T-cell (primary cell): ENCODE data around the gene PSIP1. TPM values are rescaled to one million over a fixed set of nuclear protein-coding genes. Genes with fewer than 3 reads are reported as not detected.
"Not testable (repeated sequence)": the region's sequence is repeated elsewhere in the genome, so short reads cannot be mapped to it uniquely, and the experiment has no call there.

Experiments
- ATAC-seq, 4 experiments: fragments of 200-7000 bp in 3 of 4; fragments of 150-1000 bp in 1 of 4; cut with Tn5 transposase; replicated peaks in 1 of 4; 1 replicate in 3 of 4; 2 replicates in 1 of 4; pipeline ENCODE4 v1.10.0; 2021; ENCODE audit warnings: moderate library complexity in 3 of 4, mild to moderate bottlenecking in 2 of 4, moderate number of reproducible peaks in 1 of 4
- CTCF ChIA-PET, 2 donors: fragments of 300-600 bp; sonication (Branson Sonifier 250); formaldehyde crosslinking; loops; one replicate each; lab custom pipeline; 2022; ENCODE audit warnings: antibody characterized with exemption in 2 of 2; lab: Charles Lee
- POLR2A ChIA-PET, 2 donors: fragments of 300-600 bp; sonication (Branson Sonifier 250); formaldehyde crosslinking; loops; one replicate each; lab custom pipeline; 2022; ENCODE audit warnings: antibody characterized with exemption in 2 of 2; lab: Charles Lee
- DNase-seq, 35 experiments: peaks; one replicate each; pipeline versions ENCODE4 v3.0.0 to v3.0.0-alpha.2; 2013 to 2023
- H3K27ac ChIP-seq: one replicate; pipeline ENCODE4 v1.5.1; 2013; ENCODE audit warnings: low read length
- H3K27me3 ChIP-seq, 2 experiments: replicated peaks in 1 of 2; 1 replicate in 1 of 2; 2 replicates in 1 of 2; pipeline versions ENCODE4 v1.6.1 to v1.7.0; 2013; ENCODE audit warnings: low read length in 1 of 2, mixed read lengths in 1 of 2; ENCODE audit not compliant: control insufficient read depth in 2 of 2, insufficient read depth in 2 of 2; ENCODE audit errors: extremely low read depth in 1 of 2
- H3K36me3 ChIP-seq, 2 donors: 1 replicate in 1 of 2; 2 replicates in 1 of 2; pipeline versions ENCODE4 v1.6.1 to v1.7.0; 2013; ENCODE audit warnings: low read length in 1 of 2; ENCODE audit not compliant: control insufficient read depth in 2 of 2, insufficient read depth in 1 of 2; ENCODE audit errors: extremely low read depth in 1 of 2
- H3K4me1 ChIP-seq, 2 experiments: 1 replicate in 1 of 2; 2 replicates in 1 of 2; pipeline versions ENCODE4 v1.6.1 to v1.7.0; 2013; ENCODE audit warnings: low read length in 2 of 2, mixed read lengths in 1 of 2; ENCODE audit not compliant: insufficient read depth in 2 of 2, control insufficient read depth in 1 of 2; ENCODE audit errors: extremely low read depth in 1 of 2
- H3K4me3 ChIP-seq, 2 donors: 1 replicate in 1 of 2; 2 replicates in 1 of 2; pipeline versions ENCODE4 v1.5.1 to v1.7.0; 2013; ENCODE audit warnings: mild to moderate bottlenecking in 2 of 2, low read length in 1 of 2, moderate library complexity in 1 of 2; ENCODE audit not compliant: control insufficient read depth in 1 of 2; ENCODE audit errors: extremely low read depth in 1 of 2
- H3K9me3 ChIP-seq: 2 replicates; pipeline ENCODE4 v1.7.0; 2013
- H3K27ac Mint-ChIP-seq, 2 donors: one replicate each; pipeline ENCODE4 v1.8.0; 2020 to 2021; ENCODE audit warnings: mild to moderate bottlenecking in 2 of 2, mixed read lengths in 2 of 2
- H3K27me3 Mint-ChIP-seq, 2 donors: one replicate each; pipeline ENCODE4 v1.8.0; 2021 to 2022; ENCODE audit warnings: mixed read lengths in 2 of 2
- H3K36me3 Mint-ChIP-seq: one replicate; pipeline ENCODE4 v1.8.0; 2021; ENCODE audit warnings: mixed read lengths
- H3K4me1 Mint-ChIP-seq, 3 donors: one replicate each; pipeline ENCODE4 v1.8.0; 2020 to 2022; ENCODE audit warnings: mixed read lengths in 3 of 3, mild to moderate bottlenecking in 1 of 3
- H3K4me3 Mint-ChIP-seq, 3 donors: one replicate each; pipeline ENCODE4 v1.8.0; 2020 to 2022; ENCODE audit warnings: mild to moderate bottlenecking in 3 of 3, mixed read lengths in 3 of 3, moderate library complexity in 3 of 3
- H3K9me3 Mint-ChIP-seq, 3 donors: one replicate each; pipeline ENCODE4 v1.8.0; 2020 to 2022; ENCODE audit warnings: mixed read lengths in 3 of 3
- WGBS: methylation state at CpG from one replicate; pipeline ENCODE4 v1.1.5; 2013; ENCODE audit warnings: missing lambda C conversion rate; ENCODE audit not compliant: insufficient coverage; 5-methylcytosine and 5-hydroxymethylcytosine counted together
- total RNA-seq, 35 experiments: library from RNA in 6 of 35; stranded (reverse) in 6 of 35; fragments of 120-200 nt in 1 of 35; gene quantifications; one replicate each; pipeline versions ENCODE4 v1.2.1 to v1.2.4 and lab custom pipeline; 2013 to 2026

The PSIP1 gene
- total RNA-seq, 5 donors from 2014 or later (not counting 1 experiment from before 2014, with no cell fraction given): 125 to 140 (median 132) TPM

DNA sequence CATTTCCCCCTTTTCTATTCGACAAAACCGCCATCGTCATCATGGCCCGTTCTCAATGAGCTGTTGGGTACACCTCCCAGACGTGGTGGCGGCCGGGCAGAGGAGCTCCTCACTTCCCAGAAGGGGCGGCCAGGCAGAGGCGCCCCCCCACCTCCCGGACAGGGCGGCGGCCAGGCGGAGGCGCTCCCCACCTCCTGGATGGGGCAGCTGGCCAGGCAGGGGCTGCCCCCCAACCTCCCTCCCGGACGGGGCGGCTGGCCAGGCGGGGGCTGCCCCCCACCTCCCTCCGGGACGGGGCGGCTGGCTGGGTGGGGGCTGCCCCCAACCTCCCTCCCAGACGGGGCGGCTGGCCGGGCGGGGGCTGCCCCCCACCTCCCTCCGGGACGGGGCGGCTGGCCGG, 68.9 kb downstream of the PSIP1 start:
- 100% methylated on average over 3 of the region's 29 CpGs for WGBS
- Mint-ChIP-seq H3K36me3 (peaks cover 70% of the 10 kb centered on the region), H3K4me1 (peaks cover 18 to 25% (median 23%) of the 10 kb centered on the region in 3 donors)
- H3K9me3 ChIP-seq, H3K27ac Mint-ChIP-seq, ATAC-seq, H3K9me3 Mint-ChIP-seq, H3K4me3 ChIP-seq, H3K27ac ChIP-seq, H3K4me3 Mint-ChIP-seq, DNase-seq, H3K27me3 ChIP-seq, CTCF ChIA-PET, POLR2A ChIA-PET, H3K4me1 ChIP-seq, H3K27me3 Mint-ChIP-seq: not testable (repeated sequence)
- peaks cover 13 to 43% of the 10 kb centered on the region in 2 donors for H3K36me3 ChIP-seq

DNA sequence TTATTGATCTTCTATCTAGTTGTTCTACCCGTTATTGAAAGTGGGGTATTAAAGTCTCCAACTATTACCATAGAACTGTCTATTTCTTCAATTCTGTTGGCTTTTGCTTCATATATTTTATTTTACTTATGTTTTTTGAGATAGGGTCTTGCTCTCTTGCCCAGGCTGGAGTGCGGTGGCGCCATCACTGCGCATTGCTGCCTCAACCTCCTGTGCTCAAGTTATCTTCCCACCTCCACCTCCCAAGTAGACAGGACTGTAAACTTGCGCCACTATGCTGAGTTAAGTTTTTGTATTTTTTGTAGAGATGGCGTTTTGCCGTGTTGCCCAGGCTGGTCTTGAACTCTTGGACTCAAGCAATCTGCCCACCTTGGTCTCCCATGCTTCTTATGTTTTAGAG, 71.9 kb downstream of the PSIP1 start:
- WGBS: no CpG with 5 or more reads among the region's 7 CpGs
- Histone ChIP-seq H3K27me3 (no peaks in the 10 kb centered on the region), H3K4me3 (no peak overlapping the region), H3K36me3 (peaks cover 3 to 28% of the 10 kb centered on the region in 2 donors), H3K27ac (no peak overlapping the region), H3K4me1 (no peaks in the 10 kb centered on the region), H3K9me3 (no peaks in the 10 kb centered on the region)
- Mint-ChIP-seq H3K36me3 (peaks cover 67% of the 10 kb centered on the region), H3K27me3 (no peaks in the 10 kb centered on the region), H3K27ac (no peak overlapping the region), H3K9me3 (no peaks in the 10 kb centered on the region), H3K4me3 (no peak overlapping the region), H3K4me1 (peaks cover 23 to 32% (median 30%) of the 10 kb centered on the region in 3 donors)
- ATAC-seq (no peak), DNase-seq (no peak)
- POLR2A ChIA-PET: no interaction called here
- CTCF ChIA-PET: no interaction called here

DNA sequence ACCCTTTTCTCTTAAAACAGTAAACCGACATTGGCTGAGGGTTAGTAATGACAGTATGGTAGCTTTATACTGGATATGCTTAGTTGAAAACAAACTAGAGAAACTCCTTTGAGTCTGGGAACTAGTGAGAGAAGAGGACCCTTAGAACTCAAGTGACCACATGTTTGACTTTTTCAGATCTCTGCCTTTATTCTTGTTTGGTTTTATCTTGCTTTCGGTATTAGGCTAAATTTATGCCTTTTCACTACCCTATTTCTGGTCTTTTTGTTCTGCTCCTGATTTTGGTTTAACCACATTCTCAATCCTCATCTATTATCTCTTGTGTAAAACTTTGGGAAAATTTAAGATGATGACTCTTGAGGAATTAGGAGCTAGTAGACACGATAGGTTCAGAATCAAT, 77.1 kb downstream of the PSIP1 start:
- Histone ChIP-seq H3K27ac (no peak overlapping the region), H3K36me3 (peaks cover 7 to 26% of the 10 kb centered on the region in 2 donors)
- no peak overlapping the region for H3K27ac Mint-ChIP-seq

DNA sequence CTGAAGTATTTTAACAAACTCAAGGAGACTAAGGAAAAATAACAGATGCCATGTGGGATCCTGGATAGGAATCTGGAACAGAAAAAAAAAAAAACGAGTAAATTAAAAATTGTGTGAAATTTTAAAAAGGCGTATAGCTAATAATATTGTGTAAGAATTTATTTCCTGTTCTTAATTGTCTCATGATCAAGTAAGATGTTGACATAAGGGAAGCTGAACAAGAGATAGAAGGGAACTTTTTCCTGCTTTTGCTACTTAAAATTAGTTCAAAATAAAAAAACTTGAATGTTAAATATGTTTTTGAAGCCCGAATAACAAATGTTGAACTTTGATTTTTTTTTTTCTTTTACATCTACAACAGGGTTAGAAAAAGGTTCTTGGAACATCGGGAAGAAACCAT, 77.6 kb downstream of the PSIP1 start:
- no peak for ATAC-seq
- no peak overlapping the region for H3K4me3 Mint-ChIP-seq
- no peaks in the 10 kb centered on the region for H3K4me1 ChIP-seq
- H3K27me3 ChIP-seq: no peaks in the 10 kb centered on the region
- H3K27ac ChIP-seq: no peak overlapping the region
- ChIA-PET CTCF (interaction anchor here in 1 of 2 donors (0.7 to 0.8 kb wide), 2 partner anchors 27 to 66 kb away, joined by 3 read pairs; no protein-coding TSS in a partner anchor), POLR2A (interaction anchor here (0.7 to 1.0 kb wide), 2 partner anchors 9 to 79 kb away, joined by 3 read pairs; no protein-coding TSS in a partner anchor)
- H3K4me3 ChIP-seq: no peak overlapping the region
- peaks cover 55 to 66% (median 63%) of the 10 kb centered on the region in 3 donors for H3K4me1 Mint-ChIP-seq
- no peak for DNase-seq
- H3K9me3 ChIP-seq: no peaks in the 10 kb centered on the region
- WGBS: no CpG with 5 or more reads among the region's 4 CpGs
- no peaks in the 10 kb centered on the region for H3K9me3 Mint-ChIP-seq
- no peaks in the 10 kb centered on the region for H3K27me3 Mint-ChIP-seq
- H3K36me3 Mint-ChIP-seq: peaks cover 59% of the 10 kb centered on the region
- H3K36me3 ChIP-seq: peaks cover 7 to 26% of the 10 kb centered on the region in 2 donors
- no peak overlapping the region for H3K27ac Mint-ChIP-seq

More for the DNA sequence above, 77.1 kb downstream of the PSIP1 start:
- Histone ChIP-seq H3K9me3 (no peaks in the 10 kb centered on the region), H3K4me3 (no peak overlapping the region), H3K27me3 (no peaks in the 10 kb centered on the region), H3K4me1 (no peaks in the 10 kb centered on the region)
- no peaks in the 10 kb centered on the region for H3K27me3 Mint-ChIP-seq
- ChIA-PET POLR2A (interaction anchor here in 1 of 2 donors (0.7 kb wide), 2 partner anchors 78 to 172 kb away, joined by 3 read pairs; no protein-coding TSS in a partner anchor), CTCF (interaction anchor here in 1 of 2 donors (0.7 kb wide), 1 partner anchor 65 kb away, joined by 3 read pairs; no protein-coding TSS in a partner anchor)
- DNase-seq (no peak), ATAC-seq (no peak)
- H3K4me1 Mint-ChIP-seq: peaks cover 55 to 66% (median 65%) of the 10 kb centered on the region in 3 donors
- H3K4me3 Mint-ChIP-seq: no peak overlapping the region
- no peaks in the 10 kb centered on the region for H3K9me3 Mint-ChIP-seq
- no CpG with 5 or more reads among the region's 3 CpGs for WGBS
- H3K36me3 Mint-ChIP-seq: peaks cover 61% of the 10 kb centered on the region

DNA sequence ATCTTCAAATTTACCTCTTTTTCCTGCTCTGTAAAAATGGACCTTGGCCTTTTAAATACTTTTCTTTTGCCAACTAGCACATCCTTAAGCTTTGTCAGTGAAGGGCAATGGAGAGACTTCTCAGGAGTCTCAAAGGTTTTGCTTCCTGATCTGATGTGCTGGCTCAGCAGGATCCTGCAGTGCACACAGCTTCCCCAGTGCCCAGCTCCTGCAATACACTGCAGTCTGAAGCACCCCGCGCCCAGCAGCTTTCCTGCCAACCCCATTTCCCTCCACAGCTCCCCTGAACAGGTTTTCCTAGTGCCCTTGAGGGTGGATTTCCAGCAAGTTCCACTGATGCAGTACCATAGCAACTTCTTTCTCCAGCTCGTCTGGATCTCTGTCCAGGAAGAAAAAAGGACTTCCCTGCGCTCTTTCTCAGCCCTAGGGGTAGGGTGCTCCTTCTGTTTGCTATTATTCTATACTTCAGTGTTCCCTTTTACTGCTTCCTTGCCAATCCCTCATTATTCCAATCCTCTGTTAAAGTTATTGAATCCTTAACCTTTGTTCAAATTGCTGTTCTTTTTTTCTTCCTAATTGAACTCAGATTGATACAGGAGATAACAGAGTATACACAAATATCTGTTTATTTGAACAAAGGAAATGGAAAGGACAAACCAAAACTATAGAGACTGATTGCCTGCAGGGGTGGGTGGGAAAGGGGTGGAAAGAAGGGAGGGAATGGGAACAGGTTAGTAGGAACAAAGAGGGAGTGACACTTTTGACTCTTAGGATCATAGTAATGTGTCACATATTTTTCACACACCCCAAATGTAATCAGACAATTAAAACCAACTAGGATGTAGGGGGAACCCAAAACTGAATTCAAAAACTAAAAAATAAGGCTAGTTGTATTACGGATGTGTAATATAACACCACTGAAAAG, 79.6 kb downstream of the PSIP1 start:
- Mint-ChIP-seq H3K27me3 (no peaks in the 10 kb centered on the region), H3K4me1 (peaks cover 53 to 64% (median 57%) of the 10 kb centered on the region in 3 donors), H3K9me3 (no peaks in the 10 kb centered on the region), H3K27ac (peak overlapping the region; percentile 44 to 77), H3K4me3 (no peak overlapping the region), H3K36me3 (peaks cover 46% of the 10 kb centered on the region)
- Histone ChIP-seq H3K36me3 (peaks cover 4 to 31% of the 10 kb centered on the region in 2 donors), H3K27ac (no peak overlapping the region), H3K4me1 (peaks cover 0 to 7% of the 10 kb centered on the region in 2 experiments), H3K4me3 (no peak overlapping the region), H3K9me3 (no peaks in the 10 kb centered on the region), H3K27me3 (no peaks in the 10 kb centered on the region)
- POLR2A ChIA-PET: no interaction called here
- 75% methylated on average over 2 of the region's 5 CpGs for WGBS
- DNase-seq (no peak), ATAC-seq (no peak)
- CTCF ChIA-PET: interaction anchor here in 1 of 2 donors (0.6 kb wide), 1 partner anchor 73 kb away, joined by 3 read pairs; no protein-coding TSS in a partner anchor

DNA sequence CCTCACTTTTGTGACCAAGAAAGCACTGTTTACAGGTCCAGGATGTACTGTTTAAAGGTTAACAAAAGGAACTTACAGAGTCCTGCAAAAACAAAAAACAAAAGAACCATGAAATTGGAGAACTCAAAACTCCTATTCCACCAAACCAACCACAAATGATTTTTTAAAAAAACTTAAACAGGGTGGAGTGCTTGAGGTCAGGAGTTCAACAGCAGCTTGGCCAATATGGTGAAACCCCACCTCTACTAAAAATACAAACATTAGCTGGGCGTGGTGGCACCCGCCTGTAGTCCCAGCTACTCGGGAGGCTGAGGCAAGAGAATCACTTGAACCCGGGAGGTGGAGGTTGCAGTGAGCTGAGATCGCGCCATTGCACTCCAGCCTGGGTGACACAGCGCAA, 83.1 kb downstream of the PSIP1 start:
- not testable (repeated sequence) for H3K4me3 Mint-ChIP-seq

More for the DNA sequence above, 83.1 kb downstream of the PSIP1 start:
- not testable (repeated sequence) for ATAC-seq, H3K27ac ChIP-seq, H3K27me3 ChIP-seq, H3K9me3 ChIP-seq, DNase-seq, H3K9me3 Mint-ChIP-seq, H3K27me3 Mint-ChIP-seq, H3K27ac Mint-ChIP-seq, H3K4me3 ChIP-seq
- H3K36me3 ChIP-seq: peaks cover 4 to 29% of the 10 kb centered on the region in 2 donors
- H3K4me1 ChIP-seq: peaks cover 11 to 23% of the 10 kb centered on the region in 2 experiments
- no CpG with 5 or more reads among the region's 7 CpGs for WGBS
- peaks cover 41% of the 10 kb centered on the region for H3K36me3 Mint-ChIP-seq
- H3K4me1 Mint-ChIP-seq: peaks cover 66 to 79% (median 67%) of the 10 kb centered on the region in 3 donors
- ChIA-PET CTCF (interaction anchor here in 1 of 2 donors (1.1 kb wide), 1 partner anchor 215 kb away, joined by 3 read pairs; no protein-coding TSS in a partner anchor), POLR2A (interaction anchor here (0.7 kb wide), 2 partner anchors 77 to 143 kb away, joined by 9 read pairs; no protein-coding TSS in a partner anchor)
